Chondrocyte (in vitro differentiated cells): ENCODE results near the gene GUCY2D. TPM values are rescaled to one million over a fixed set of nuclear protein-coding genes. Genes with fewer than 3 reads are reported as not detected.

Experiments used
- DNase-seq: peaks from one replicate; pipeline ENCODE4 v3.0.0; 2021; ENCODE audit warnings: mixed read lengths, low spot score
- H3K27ac Mint-ChIP-seq: one replicate; pipeline ENCODE4 v1.8.0; 2021; ENCODE audit warnings: mild to moderate bottlenecking, moderate library complexity, mixed read lengths; ENCODE audit not compliant: unreplicated experiment
- H3K27me3 Mint-ChIP-seq: 2 replicates; pipeline ENCODE4 v1.8.0; 2021; ENCODE audit warnings: low read depth, mixed read lengths
- H3K36me3 Mint-ChIP-seq: 2 replicates; pipeline ENCODE4 v1.8.0; 2021; ENCODE audit warnings: low read depth, mixed read lengths
- H3K4me1 Mint-ChIP-seq: 2 replicates; pipeline ENCODE4 v1.8.0; 2021; ENCODE audit warnings: low read depth, mild to moderate bottlenecking, mixed read lengths
- H3K4me3 Mint-ChIP-seq: one replicate; pipeline ENCODE4 v1.8.0; 2021; ENCODE audit warnings: mild to moderate bottlenecking, moderate library complexity, mixed read lengths; ENCODE audit not compliant: unreplicated experiment
- H3K9me3 Mint-ChIP-seq: 2 replicates; pipeline ENCODE4 v1.8.0; 2021; ENCODE audit warnings: low read depth, mixed read lengths
- CTCF ChIP-seq: fragments of 200-600 bp; sonication (generic); IDR thresholded peaks from 2 replicates; pipeline ENCODE4 v1.5.0; 2021; ENCODE audit warnings: antibody characterized with exemption, mild to moderate bottlenecking, moderate library complexity
- total RNA-seq: library from RNA; stranded (reverse); gene quantifications from 3 replicates; pipeline ENCODE4 v1.2.1, GENCODE V29; 2021

GUCY2D gene
- total RNA-seq, 1 donor from 2014 or later: not detected

- Mint-ChIP-seq H3K4me1 (peaks cover 11% of the 10 kb centered on the region), H3K27me3 (peaks cover 60% of the 10 kb centered on the region), H3K36me3 (peaks cover 3% of the 10 kb centered on the region), H3K9me3 (no peaks in the 10 kb centered on the region), H3K27ac (no peak overlapping the region), H3K4me3 (no peak overlapping the region)
- DNase-seq: no peak
- no peak for TF ChIP-seq CTCF
These were observed 65.4 kb downstream of the GUCY2D start for GRCh38 chr17:8067806-8068205.

GRCh38 chr17:8068736-8069586 lies 66.5 kb downstream of the GUCY2D start:
- H3K27me3 Mint-ChIP-seq: peaks cover 61% of the 10 kb centered on the region
- H3K36me3 Mint-ChIP-seq: peaks cover 3% of the 10 kb centered on the region
- no peak overlapping the region for H3K27ac Mint-ChIP-seq
- no peak for TF ChIP-seq CTCF
- peaks cover 15% of the 10 kb centered on the region for H3K4me1 Mint-ChIP-seq
- no peak for DNase-seq
- H3K9me3 Mint-ChIP-seq: no peaks in the 10 kb centered on the region
- H3K4me3 Mint-ChIP-seq: no peak overlapping the region

- Mint-ChIP-seq H3K27ac (no peak overlapping the region), H3K9me3 (no peaks in the 10 kb centered on the region), H3K36me3 (peaks cover 3% of the 10 kb centered on the region), H3K4me1 (peaks cover 21% of the 10 kb centered on the region), H3K27me3 (peaks cover 63% of the 10 kb centered on the region), H3K4me3 (no peak overlapping the region)
- TF ChIP-seq CTCF: no peak
- DNase-seq: no peak
These were observed 67.1 kb downstream of the GUCY2D start for GRCh38 chr17:8069587-8069860.

Other genes starting within 250 kb of the GUCY2D start
- 36.6 to 38.2 TPM (median 37.4 TPM) in 3 replicates for gene KDM6B, start 168.4 kb upstream of the GUCY2D start, total RNA-seq
- gene TMEM88, start 147.5 kb upstream of the GUCY2D start, total RNA-seq: 1.6 to 1.9 TPM (median 1.8 TPM) in 3 replicates
- 52.9 to 94.6 TPM (median 57.5 TPM) in 3 replicates for gene NAA38, start 145.1 kb upstream of the GUCY2D start, total RNA-seq
- 6.9 to 10.5 TPM (median 8.6 TPM) in 3 replicates for gene CYB5D1, start 144.6 kb upstream of the GUCY2D start, total RNA-seq
- 129 to 138 TPM (median 134 TPM) in 3 replicates for gene CHD3, start 113.8 kb upstream of the GUCY2D start, total RNA-seq
- 1.6 to 2.2 TPM (median 1.8 TPM) in 3 replicates for gene RNF227, start 86.3 kb upstream of the GUCY2D start, total RNA-seq
- gene KCNAB3, start 72.8 kb upstream of the GUCY2D start, total RNA-seq: 1.9 to 3.2 TPM (median 2.3 TPM) in 3 replicates
- 113 to 135 TPM (median 121 TPM) in 3 replicates for gene TRAPPC1, start 70.7 kb upstream of the GUCY2D start, total RNA-seq
- gene CNTROB, start 70.4 kb upstream of the GUCY2D start, total RNA-seq: 28.7 to 29.2 TPM (median 29.2 TPM) in 3 replicates
- not detected in 3 replicates for gene ALOX15B, start 36.4 kb downstream of the GUCY2D start, total RNA-seq
- 0.17 TPM in 1 of 3 replicates, not detected in the others for gene ALOX12B, start 85.1 kb downstream of the GUCY2D start, total RNA-seq
- 0.12 to 0.13 TPM (median 0.12 TPM) in 3 replicates for gene ALOXE3, start 115.9 kb downstream of the GUCY2D start, total RNA-seq
- 0.51 to 1.5 TPM (median 0.70 TPM) in 3 replicates for gene HES7, start 121.5 kb downstream of the GUCY2D start, total RNA-seq
- 68.0 to 87.6 TPM (median 75.9 TPM) in 3 replicates for gene PER1, start 149.8 kb downstream of the GUCY2D start, total RNA-seq
- gene VAMP2, start 160.3 kb downstream of the GUCY2D start, total RNA-seq: 45.4 to 58.1 TPM (median 46.7 TPM) in 3 replicates
- gene TMEM107, start 173.8 kb downstream of the GUCY2D start, total RNA-seq: 7.8 to 12.1 TPM (median 8.4 TPM) in 3 replicates
- gene BORCS6, start 187.6 kb downstream of the GUCY2D start, total RNA-seq: 5.5 to 8.6 TPM (median 8.2 TPM) in 3 replicates
- gene AURKB, start 208.0 kb downstream of the GUCY2D start, total RNA-seq: 8.6 to 14.1 TPM (median 8.9 TPM) in 3 replicates
- gene CTC1, start 245.4 kb downstream of the GUCY2D start, total RNA-seq: 19.9 to 28.7 TPM (median 22.1 TPM) in 3 replicates
- gene PFAS, start 246.7 kb downstream of the GUCY2D start, total RNA-seq: 30.2 to 52.1 TPM (median 32.7 TPM) in 3 replicates